HG03571 (cell line): ENCODE data around the gene MAP2K2.

ENCODE experiments used
- ATAC-seq: cut with Tn5 transposase; IDR thresholded peaks from one replicate; pipeline ENCODE4 v1.9.1; 2021; ENCODE audit not compliant: unreplicated experiment

MAP2K2 gene

GRCh38 chr19:4082172-4082571 is 41.8 kb downstream of the MAP2K2 start:
- no peak for ATAC-seq

GRCh38 chr19:4081441-4082129 is 42.3 kb downstream of the MAP2K2 start:
- no peak for ATAC-seq

GRCh38 chr19:4080473-4080872 is 43.4 kb downstream of the MAP2K2 start:
- no peak for ATAC-seq

GRCh38 chr19:4077800-4078684 is 45.9 kb downstream of the MAP2K2 start:
- ATAC-seq = no peak

- ATAC-seq = no peak
Measured at GRCh38 chr19:4077007-4077374, 46.9 kb downstream of the MAP2K2 start.

GRCh38 chr19:4075373-4075772 is 48.5 kb downstream of the MAP2K2 start:
- ATAC-seq = no peak

- no peak for ATAC-seq
Measured at GRCh38 chr19:4071610-4072009, 52.3 kb downstream of the MAP2K2 start.

- ATAC-seq = no peak
Measured at GRCh38 chr19:4069331-4069959, 54.5 kb downstream of the MAP2K2 start.

- ATAC-seq = no peak
Measured at GRCh38 chr19:4068047-4068966, 55.6 kb downstream of the MAP2K2 start.

- ATAC-seq = no peak
Measured at GRCh38 chr19:4067396-4068046, 56.4 kb downstream of the MAP2K2 start.

- no peak for ATAC-seq
Measured at GRCh38 chr19:4066682-4067395, 57.1 kb downstream of the MAP2K2 start, which contains the start of gene ZBTB7A. ZBTB7A (minus strand) TSS chr19:4066899; CDS start chr19:4055232, 11,667 bp downstream.

- no peak for ATAC-seq
Measured at GRCh38 chr19:4066176-4066606, 57.7 kb downstream of the MAP2K2 start.

GRCh38 chr19:4065430-4066175 is 58.3 kb downstream of the MAP2K2 start:
- ATAC-seq = peak; percentile 67

GRCh38 chr19:4064496-4065260 is 59.2 kb downstream of the MAP2K2 start:
- ATAC-seq = no peak

- ATAC-seq = no peak
Measured at GRCh38 chr19:4064149-4064495, 59.8 kb downstream of the MAP2K2 start.

GRCh38 chr19:4063369-4064148 is 60.4 kb downstream of the MAP2K2 start:
- no peak for ATAC-seq
